Activated naive CD4-positive, alpha-beta T cell treated with anti-CD3 and anti-CD28 coated beads, Interleukin-2, amount 50 U/mL, for 16 hours (primary cell): ENCODE measurements around the gene MTURN.
"Not testable (repeated sequence)": the region's sequence is repeated elsewhere in the genome, so short reads cannot be mapped to it uniquely, and the experiment has no call there.

Source experiments
- DNase-seq: peaks from one replicate; pipeline ENCODE4 v3.0.0-alpha.2; 2020

Gene MTURN

DNA sequence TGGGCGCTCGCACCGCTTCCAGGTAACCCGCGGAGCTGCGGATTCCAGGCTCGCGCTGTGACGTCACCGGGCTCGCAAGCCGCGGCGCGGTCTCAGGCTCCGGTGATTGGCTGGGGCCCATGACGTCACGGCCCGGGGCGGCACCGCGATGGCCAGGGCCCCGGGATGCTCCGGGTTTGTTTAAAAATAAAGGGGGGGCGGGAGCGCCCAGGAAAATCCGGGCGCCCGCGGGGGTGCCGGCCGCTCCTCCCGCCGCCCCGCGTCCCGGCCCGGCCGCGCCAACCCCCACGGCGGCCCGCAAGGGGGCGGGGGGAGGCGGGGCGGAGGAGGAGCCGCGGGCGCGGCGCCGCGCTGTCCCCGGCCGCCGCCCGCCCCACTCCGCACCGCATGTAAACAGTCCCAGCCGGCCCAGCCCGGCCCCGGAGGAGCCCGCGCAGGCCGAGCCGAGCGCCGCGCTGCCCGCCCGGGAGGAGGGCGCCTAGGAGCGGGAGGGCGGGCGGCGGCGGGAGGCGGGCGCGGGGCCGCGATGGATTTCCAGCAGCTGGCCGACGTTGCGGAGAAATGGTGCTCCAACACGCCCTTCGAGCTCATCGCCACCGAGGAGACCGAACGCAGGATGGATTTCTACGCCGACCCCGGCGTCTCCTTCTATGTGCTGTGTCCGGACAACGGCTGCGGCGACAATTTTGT lies at the start of gene MTURN:
Gene MTURN, plus strand, starts transcription at position 376 of the 690 bp plus-strand sequence. Its CDS starts 151 bp downstream, at position 527.
- DNase-seq: peak; percentile 85

DNA sequence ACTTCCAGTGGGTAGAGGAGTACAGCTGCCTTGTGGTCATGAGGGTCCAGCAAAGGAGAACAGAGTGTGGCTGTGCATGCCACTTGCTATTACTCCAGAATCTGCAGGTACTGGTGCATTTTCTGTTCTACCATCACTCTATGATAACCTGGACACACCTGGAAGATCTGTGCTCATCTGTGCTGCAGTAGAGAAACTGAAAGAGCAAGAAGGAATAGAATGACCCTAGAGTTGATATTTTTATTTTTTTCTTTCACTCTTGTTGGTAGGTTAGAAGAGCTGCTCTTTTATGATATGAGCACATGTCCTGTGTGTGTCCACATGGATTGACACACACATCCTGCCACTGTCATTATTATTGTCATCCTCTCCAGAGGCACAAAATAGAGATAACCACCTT lies 48.3 kb upstream of the MTURN start:
- no peak for DNase-seq

DNA sequence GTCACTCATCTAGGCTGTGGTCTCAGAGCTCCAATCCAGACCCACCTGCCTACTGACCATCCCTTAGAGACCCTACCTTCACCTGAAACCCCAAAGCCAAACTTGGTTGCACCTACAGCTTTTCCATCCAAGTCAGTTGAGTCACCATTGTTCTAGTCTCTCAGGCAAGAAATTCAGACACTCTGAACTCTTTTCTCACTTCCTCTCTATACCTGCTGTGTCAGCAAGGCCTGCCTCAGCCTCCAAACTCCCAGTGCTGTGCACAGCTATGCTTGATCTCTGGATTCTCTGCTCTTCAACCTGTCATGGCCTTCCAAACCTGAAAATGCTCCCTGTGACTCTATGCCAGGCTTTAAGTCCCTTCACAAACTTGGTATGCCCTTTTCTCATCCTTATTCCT lies 47.4 kb upstream of the MTURN start:
- DNase-seq: no peak

DNA sequence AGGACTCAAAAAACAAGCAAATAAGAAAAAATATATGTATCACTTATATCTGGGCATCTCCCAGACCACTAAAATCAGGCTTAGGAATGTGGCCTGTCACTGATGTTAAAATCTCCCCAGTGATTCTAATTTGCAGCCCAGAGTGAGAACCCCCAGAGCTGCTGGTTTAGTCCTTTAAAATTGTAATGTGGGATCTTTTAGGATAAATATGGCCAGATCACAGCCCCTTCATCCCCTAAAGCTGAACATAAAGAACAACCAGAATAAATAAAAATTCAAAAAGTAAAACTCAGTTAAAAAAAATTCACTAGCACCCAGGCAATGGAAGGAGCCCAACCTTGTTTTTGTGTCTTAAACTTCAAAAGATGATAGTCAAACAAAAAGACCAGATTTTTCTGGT lies 46.4 kb upstream of the MTURN start:
- no peak for DNase-seq

DNA sequence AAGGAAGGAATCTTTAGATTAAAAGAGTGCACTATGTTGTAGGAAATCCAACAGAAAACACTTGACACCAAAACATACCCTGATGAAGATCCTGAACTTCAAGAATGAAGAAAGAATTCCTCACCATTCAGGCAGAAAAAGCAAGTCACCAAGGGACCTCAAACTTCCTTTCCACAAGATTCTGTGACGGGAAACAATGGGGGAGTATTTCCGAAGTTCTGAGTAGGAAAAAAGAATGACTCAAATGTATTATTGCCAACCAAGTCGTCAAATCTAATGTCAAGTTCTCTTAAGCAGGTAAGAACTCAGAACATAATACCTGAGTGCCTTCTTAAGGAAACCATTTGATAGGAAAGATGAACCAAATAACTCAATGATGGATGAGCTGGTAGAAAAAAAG lies 44.7 kb upstream of the MTURN start:
- no peak for DNase-seq

DNA sequence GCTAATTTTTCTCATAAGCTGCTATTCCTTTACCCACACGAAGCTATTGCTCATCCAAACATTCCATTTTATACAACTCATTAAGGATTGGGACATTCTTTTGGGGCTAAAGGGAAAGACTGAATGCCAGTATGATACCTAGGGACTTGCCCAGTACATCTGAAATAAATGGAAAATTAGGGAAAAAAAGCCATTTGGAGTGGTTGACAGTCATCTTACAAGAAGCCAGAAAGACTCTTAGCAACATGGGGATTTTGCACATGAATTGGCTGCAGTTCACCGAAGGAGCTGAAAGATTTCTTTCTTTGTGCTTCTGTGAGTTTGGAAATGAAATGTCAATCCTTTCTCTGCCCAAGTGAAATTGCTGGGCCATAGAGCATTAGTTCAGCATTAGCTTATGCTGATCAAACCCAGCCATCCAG lies 43.3 kb upstream of the MTURN start:
- DNase-seq: no peak

DNA sequence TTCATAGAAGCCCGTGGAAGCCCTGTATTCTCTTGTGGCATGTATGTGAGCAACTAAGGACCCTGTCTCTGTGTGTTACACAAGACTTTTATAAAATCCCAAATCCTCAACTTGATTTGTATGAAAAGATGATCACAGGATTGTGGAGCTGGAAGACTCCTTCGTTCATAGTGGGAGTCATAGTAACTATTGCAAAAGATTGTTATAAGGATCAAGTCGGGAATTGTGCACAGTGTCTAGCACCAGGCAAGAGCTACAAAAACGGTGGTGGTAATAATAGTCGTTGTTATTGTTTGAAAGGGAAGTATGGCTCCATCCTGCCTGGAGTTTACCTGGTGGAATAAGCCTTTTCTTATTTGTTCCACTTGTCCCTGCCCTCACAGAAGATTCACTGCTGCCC lies 42.8 kb upstream of the MTURN start:
- no peak for DNase-seq

- DNase-seq: no peak
Observed at GRCh38 chr7:30093420-30093952, 41.3 kb upstream of the MTURN start.

DNA sequence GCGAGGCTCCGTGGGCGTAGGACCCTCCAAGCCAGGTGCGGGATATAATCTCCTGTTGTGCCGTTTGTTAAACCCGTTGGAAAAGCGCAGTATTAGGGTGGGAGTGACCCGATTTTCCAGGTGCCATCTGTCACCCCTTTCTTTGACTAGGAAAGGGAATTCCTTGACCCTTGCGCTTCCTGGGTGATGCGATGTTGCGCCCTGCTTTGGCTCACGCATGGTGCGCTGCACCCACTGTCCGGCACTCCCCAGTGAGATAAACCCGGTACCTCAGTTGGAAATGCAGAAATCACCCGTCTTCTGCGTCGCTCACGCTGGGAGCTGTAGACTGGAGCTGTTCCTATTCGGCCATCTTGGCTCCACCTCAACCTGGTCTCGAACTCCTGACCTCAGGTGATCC lies 36.2 kb upstream of the MTURN start:
- not testable (repeated sequence) for DNase-seq

DNA sequence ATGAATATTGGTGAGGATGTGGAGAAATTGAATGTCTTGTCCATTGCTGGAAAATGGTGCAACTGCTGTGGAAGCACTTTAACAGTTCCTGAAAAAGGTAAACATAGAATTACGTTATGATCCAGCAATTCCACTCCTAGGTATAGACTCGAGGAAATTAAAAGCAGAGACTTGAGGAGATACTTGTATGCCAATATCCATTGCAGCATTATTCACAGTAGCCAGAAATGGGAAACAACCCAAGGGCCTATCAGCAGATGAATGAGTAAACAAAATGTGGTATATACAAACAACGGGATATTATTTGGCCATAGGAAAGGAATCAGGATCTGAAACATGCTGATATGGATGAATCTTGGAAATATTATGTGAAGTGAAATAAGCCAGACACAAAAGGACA lies 32.5 kb upstream of the MTURN start:
- DNase-seq: no peak

- no peak for DNase-seq
Observed at GRCh38 chr7:30104157-30104556, 30.6 kb upstream of the MTURN start.

DNA sequence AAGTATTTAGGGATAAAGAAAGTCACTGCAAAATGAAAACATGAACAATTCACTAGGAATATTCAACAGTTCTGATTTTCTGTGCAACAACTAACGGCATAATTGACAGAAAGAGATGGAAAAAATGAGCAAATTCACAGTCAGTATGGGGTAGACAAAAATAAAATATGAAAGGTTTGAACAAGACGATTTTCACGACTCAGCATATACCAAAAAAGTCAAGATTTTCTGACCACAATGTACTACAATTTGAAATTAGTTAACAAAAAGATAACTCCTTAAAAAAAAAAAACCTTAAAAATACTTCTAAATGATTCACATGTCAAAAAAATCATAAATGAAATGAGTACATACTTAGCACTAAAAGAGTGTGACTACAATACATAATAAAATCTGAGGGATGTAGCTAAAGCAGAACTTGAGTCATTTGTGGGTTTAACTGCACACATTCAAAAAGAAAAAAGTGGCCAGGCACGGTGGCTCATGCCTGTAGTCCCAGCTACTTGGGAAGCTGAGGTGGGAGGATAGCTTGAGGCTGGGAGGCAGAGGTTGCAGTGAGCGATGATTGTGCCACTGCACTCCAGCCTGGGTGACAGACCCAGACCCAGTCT lies 22.6 kb upstream of the MTURN start:
- no peak for DNase-seq

DNA sequence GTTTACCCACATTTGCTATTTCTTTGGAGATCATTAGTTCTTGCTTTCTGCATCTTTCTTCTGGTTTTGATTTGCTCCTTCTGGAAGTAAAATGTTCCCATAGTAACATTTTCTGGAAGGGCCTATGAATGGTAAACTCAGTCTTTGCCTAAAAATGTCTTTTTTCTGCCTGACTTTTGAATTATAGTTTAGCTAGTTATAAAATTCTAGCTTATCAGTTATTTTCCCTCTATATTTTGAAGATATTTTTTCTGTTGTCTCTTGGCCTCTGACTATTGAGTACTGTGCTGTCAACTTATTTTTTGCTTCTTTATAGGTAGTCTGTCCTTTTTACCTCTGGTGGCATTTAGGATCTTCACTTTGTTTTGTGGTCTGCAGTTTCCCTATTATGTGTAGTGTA lies 21.6 kb upstream of the MTURN start:
- no peak for DNase-seq

DNA sequence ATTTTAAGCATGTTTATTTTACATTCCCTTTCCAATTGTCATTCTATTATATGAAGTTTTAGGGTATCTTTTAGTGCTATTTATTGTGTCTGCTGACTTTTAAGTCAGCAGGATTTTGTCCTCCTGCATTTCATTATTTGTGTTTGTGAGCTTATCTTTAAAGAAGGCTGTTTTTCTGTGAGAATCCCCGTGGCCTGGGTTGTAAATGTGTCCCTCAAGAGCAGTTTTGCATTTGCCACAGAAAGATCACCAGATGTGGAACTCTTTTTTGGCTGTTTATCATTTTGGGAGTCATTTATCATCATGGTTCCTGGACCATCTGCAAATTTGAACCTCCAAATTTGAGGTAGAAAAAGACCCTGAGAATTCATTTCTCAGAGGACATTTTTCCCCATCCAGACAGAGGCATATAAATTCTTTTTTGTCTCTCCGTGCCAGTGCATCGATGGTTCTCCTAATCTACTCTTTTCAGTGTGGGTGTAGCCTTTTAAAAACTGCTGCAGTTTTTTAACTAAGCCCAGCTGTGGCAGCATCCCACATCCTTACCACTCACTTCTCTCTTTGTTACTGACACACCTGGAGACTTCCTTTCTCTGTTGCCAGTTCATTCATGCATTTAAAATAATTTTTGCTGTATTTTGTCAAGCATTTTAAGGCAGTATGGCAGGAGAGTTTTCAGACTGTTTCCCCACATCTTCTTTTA lies 20.1 kb upstream of the MTURN start:
- DNase-seq: no peak

- DNase-seq: no peak
Observed at GRCh38 chr7:30115709-30116297, 19.0 kb upstream of the MTURN start.

DNA sequence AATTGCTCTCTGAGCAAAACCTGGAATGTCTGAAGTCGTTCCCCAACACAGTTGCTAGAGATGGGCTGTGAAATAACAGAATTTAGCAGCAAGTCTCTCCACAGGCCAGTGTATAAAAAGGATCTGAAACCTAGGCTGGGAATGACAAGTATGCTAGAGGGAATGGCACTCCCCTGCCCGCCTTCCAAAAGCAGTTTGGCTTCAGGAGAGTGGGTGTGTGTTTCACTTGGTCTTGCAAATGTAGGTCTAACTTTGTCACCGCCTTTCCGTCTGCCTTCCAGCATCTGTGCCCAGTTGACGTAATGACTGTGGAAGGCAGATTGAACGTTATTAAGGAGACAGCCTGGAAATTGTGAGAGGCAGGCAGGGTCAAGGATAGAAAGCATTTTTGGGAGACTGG lies 18.0 kb upstream of the MTURN start:
- no peak for DNase-seq

- no peak for DNase-seq
Observed at GRCh38 chr7:30117896-30118295, 16.9 kb upstream of the MTURN start.

- DNase-seq: no peak
Observed at GRCh38 chr7:30119890-30120577, 14.8 kb upstream of the MTURN start.

GRCh38 chr7:30133736-30134610 lies 813 bp upstream of the MTURN start:
- DNase-seq: no peak

DNA sequence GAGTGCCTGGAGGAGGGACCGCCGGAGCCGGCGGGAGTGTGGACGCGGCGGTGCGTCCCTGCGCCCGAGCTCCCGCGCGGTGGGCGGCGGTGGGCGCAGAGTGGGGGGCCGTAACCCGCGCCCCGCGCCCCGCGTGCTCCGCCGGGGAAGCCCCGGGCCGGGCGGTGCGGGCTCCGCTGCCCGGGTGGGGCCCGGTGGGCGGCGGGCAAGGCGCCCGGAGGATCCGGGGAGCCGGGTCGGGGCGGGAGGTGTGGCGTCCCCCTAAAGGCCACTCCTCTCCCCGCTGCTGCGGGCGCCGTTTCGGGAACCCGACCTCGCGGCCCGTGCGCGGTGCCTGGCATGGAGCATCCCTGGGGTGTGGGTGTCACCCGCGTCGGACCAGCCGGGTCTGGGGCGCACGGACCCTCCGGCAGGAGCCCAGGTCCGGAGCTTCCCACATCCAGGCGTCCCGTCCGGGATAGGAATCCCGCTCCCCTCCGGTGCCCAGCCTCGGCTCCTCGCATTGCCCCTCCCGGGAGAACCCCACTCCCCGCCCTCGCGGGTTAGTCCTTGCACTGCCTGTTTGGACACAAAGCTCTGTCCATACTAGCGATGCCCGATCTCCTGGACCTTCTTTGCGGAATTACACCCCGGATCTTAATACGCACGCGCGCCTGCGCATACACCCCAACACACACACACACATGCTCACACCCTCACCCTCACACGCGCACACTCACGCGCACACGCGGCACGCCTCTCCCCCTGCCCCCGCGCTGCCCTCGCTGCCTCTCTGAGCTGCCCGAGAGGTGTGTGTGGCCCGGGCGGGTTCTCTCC lies 723 bp downstream of the MTURN start:
- peak; percentile 68 for DNase-seq

- DNase-seq: no peak
Observed at GRCh38 chr7:30136117-30136731, 1.4 kb downstream of the MTURN start.
